ENCODE data around the gene PEX19.

DNA sequence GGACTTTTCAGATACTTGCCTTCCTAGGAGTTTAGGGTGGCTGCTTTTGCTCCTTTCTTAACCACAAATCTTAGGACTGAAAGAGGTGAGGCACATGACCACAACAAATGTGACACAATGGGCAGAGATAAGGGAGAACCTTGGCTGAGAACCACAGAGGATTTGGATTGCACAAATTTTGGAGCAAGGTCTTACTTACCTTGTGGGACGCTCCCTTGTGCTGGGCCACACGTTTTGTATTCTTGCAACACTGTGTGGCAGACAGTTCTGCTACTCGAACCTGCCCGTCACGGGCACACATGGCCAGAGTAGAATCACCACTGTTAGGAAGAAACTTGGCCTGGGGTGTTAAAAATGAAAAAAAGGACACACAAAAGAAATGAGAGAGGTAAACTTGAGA, 46.5 kb downstream of the PEX19 start:
- TF ChIP-seq POLR2A (IDR thresholded peaks at IDR 0.05): no peak
- TF ChIP-seq, protein P1, sequence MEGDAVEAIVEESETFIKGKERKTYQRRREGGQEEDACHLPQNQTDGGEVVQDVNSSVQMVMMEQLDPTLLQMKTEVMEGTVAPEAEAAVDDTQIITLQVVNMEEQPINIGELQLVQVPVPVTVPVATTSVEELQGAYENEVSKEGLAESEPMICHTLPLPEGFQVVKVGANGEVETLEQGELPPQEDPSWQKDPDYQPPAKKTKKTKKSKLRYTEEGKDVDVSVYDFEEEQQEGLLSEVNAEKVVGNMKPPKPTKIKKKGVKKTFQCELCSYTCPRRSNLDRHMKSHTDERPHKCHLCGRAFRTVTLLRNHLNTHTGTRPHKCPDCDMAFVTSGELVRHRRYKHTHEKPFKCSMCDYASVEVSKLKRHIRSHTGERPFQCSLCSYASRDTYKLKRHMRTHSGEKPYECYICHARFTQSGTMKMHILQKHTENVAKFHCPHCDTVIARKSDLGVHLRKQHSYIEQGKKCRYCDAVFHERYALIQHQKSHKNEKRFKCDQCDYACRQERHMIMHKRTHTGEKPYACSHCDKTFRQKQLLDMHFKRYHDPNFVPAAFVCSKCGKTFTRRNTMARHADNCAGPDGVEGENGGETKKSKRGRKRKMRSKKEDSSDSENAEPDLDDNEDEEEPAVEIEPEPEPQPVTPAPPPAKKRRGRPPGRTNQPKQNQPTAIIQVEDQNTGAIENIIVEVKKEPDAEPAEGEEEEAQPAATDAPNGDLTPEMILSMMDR (IDR thresholded peaks at IDR 0.05): no peak
